Prostate gland (tissue), 2 donors: Measurements from ENCODE around the gene SCN4A. TPM values are rescaled to one million over a fixed set of nuclear protein-coding genes. Genes with fewer than 3 reads are reported as not detected.
"Not testable (repeated sequence)": the region's sequence is repeated elsewhere in the genome, so short reads cannot be mapped to it uniquely, and the experiment has no call there.

Experiments used
- DNase-seq: peaks from one replicate; pipeline ENCODE4 v3.0.0-alpha.2; 2019; ENCODE audit warnings: low spot score
- H3K27ac ChIP-seq, 2 donors: fragments of 200-600 bp; sonication (generic); 2 replicates each; pipeline ENCODE4 v1.5.1; 2017 to 2019
- H3K27me3 ChIP-seq: fragments of 200-600 bp; sonication (generic); replicated peaks from 2 replicates; pipeline ENCODE4 v1.5.1; 2019; ENCODE audit not compliant: insufficient read depth
- H3K36me3 ChIP-seq, 2 donors: fragments of 200-600 bp; sonication (generic); 1 replicate in 1 of 2; 2 replicates in 1 of 2; pipeline versions ENCODE4 v1.5.1 to v1.8.1; 2017 to 2019
- H3K4me1 ChIP-seq: fragments of 200-600 bp; sonication (generic); replicated peaks from 2 replicates; pipeline ENCODE4 v1.5.1; 2019
- H3K4me3 ChIP-seq, 2 donors: fragments of 200-600 bp; sonication (generic); 2 replicates each; pipeline ENCODE4 v1.5.1; 2017 to 2019
- H3K9me3 ChIP-seq: fragments of 200-600 bp; sonication (generic); 2 replicates; pipeline ENCODE4 v1.5.1; 2017
- POLR2A ChIP-seq: fragments of 450-650 bp; IDR thresholded peaks from one replicate; pipeline ENCODE4 v1.6.1; 2016; ENCODE audit warnings: antibody characterized with exemption, mild to moderate bottlenecking
- POLR2AphosphoS5 ChIP-seq: sonication (generic); formaldehyde crosslinking; IDR thresholded peaks from one replicate; pipeline ENCODE4 v1.6.1; 2017; ENCODE audit warnings: antibody characterized with exemption
- WGBS: methylation state at CpG from one replicate; pipeline ENCODE4 v1.1.5; 2018; 5-methylcytosine and 5-hydroxymethylcytosine counted together
- intact Hi-C: fragments of 100-400 bp; cut with DNase I; formaldehyde crosslinking; loops from one replicate; pipeline ENCODE4 v1.14.2; 2022
- total RNA-seq, 2 donors: library from RNA; depleted of rRNA; stranded (reverse); fragments of >200 nt; gene quantifications; one replicate each; pipeline ENCODE4 v1.1.0, GENCODE V29; 2016
- TF ChIP-seq, protein P1 (sequence below), 4 experiments: fragments of 200-600 bp in 2 of 4; fragments of 450-650 bp in 2 of 4; sonication (generic) in 2 of 4; IDR thresholded peaks; 1 replicate in 3 of 4; 2 replicates in 1 of 4; pipeline ENCODE4 v1.5.1; 2016 to 2019; ENCODE audit warnings: antibody characterized with exemption in 4 of 4, mild to moderate bottlenecking in 2 of 4, moderate library complexity in 2 of 4

Gene SCN4A
- total RNA-seq, 2 donors from 2014 or later, result 0.23 TPM

DNA sequence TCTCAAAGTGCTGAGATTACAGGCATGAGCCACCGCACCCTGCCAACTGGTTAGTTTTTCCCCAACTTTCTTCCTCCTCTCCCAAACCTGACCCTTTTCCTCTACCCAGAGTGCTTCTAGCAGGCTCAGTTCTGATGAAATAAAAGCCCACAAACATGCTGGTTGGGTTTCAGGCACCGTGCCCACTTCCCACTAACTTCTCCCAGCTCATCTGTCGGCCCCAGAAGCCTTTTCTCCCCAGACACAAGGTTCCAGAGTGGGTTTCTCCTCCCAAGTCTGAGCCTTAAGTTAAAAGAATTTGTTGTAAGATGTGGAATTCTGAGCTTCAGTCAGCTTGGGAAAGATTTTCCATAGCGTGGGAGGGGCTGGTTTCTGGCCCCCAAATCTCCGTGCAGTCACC is 11.5 kb upstream of the SCN4A start:
- 68% methylated on average over 5 of the region's 5 CpGs for WGBS
- H3K9me3 ChIP-seq, result no peaks in the 10 kb centered on the region
- DNase-seq, result no peak
- no peaks in the 10 kb centered on the region for H3K36me3 ChIP-seq
- H3K4me3 ChIP-seq, result no peak overlapping the region
- intact Hi-C loops, result no loop called here
- TF ChIP-seq POLR2AphosphoS5 (no peak), POLR2A (no peak)
- TF ChIP-seq, protein P1, sequence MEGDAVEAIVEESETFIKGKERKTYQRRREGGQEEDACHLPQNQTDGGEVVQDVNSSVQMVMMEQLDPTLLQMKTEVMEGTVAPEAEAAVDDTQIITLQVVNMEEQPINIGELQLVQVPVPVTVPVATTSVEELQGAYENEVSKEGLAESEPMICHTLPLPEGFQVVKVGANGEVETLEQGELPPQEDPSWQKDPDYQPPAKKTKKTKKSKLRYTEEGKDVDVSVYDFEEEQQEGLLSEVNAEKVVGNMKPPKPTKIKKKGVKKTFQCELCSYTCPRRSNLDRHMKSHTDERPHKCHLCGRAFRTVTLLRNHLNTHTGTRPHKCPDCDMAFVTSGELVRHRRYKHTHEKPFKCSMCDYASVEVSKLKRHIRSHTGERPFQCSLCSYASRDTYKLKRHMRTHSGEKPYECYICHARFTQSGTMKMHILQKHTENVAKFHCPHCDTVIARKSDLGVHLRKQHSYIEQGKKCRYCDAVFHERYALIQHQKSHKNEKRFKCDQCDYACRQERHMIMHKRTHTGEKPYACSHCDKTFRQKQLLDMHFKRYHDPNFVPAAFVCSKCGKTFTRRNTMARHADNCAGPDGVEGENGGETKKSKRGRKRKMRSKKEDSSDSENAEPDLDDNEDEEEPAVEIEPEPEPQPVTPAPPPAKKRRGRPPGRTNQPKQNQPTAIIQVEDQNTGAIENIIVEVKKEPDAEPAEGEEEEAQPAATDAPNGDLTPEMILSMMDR (IDR thresholded peaks at IDR 0.05), result no peak
- no peaks in the 10 kb centered on the region for H3K27me3 ChIP-seq
- H3K4me1 ChIP-seq, result no peaks in the 10 kb centered on the region
- no peak overlapping the region for H3K27ac ChIP-seq

DNA sequence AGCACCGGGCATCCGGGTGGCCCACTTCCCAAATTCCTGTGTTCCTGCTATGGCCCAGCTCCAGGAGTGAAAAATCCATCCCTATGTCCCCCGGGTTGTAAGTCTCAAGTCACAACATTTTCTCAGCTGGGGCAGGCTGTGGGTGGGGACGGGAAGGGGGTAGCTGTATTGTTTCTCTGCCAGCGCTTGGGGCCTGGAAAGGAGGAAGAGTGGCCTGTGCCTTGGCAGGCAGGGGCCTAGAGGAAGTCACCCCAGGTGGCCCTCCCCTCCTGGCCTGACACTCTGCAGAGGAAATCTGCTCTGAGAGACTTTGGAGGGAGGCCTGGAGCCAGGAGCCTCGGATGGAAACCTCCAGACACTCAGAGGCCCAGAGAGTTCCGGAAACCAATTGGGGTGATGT is 10.6 kb upstream of the SCN4A start:
- no peaks in the 10 kb centered on the region for H3K4me1 ChIP-seq
- no peak overlapping the region for H3K27ac ChIP-seq
- WGBS, result 17% methylated on average over 7 of the region's 7 CpGs

DNA sequence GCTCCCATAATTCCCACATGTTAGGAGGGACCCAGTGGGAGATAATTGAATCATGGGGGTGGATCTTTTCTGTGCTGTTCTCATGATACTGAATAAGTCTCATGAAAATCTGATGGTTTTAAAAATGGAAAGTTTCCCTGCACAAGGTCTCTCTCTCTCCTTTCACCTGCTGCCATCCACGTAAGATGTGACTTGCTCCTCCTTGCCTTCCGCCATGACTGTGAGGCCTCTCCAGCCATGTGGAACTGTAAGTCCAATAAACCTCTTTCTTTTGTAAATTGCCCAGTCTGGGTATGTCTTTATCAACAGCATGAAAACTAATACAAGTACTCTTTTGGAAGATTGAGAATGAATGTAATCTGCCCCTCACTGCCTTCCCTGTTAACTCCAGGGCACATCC is 9.9 kb upstream of the SCN4A start:
- intact Hi-C loops, H3K4me3 ChIP-seq, H3K27me3 ChIP-seq, H3K4me1 ChIP-seq, DNase-seq, H3K9me3 ChIP-seq, H3K27ac ChIP-seq, H3K36me3 ChIP-seq: not testable (repeated sequence)
- 95% methylated on average over 2 of the region's 2 CpGs for WGBS

More for the DNA sequence above, 10.6 kb upstream of the SCN4A start:
- Histone ChIP-seq H3K36me3 (no peaks in the 10 kb centered on the region), H3K4me3 (no peak overlapping the region), H3K27me3 (no peaks in the 10 kb centered on the region), H3K9me3 (no peaks in the 10 kb centered on the region)
- TF ChIP-seq POLR2A (no peak), POLR2AphosphoS5 (no peak)
- TF ChIP-seq, protein P1 (IDR thresholded peaks at IDR 0.05), result no peak
- DNase-seq, result no peak
- intact Hi-C loops, result no loop called here

DNA sequence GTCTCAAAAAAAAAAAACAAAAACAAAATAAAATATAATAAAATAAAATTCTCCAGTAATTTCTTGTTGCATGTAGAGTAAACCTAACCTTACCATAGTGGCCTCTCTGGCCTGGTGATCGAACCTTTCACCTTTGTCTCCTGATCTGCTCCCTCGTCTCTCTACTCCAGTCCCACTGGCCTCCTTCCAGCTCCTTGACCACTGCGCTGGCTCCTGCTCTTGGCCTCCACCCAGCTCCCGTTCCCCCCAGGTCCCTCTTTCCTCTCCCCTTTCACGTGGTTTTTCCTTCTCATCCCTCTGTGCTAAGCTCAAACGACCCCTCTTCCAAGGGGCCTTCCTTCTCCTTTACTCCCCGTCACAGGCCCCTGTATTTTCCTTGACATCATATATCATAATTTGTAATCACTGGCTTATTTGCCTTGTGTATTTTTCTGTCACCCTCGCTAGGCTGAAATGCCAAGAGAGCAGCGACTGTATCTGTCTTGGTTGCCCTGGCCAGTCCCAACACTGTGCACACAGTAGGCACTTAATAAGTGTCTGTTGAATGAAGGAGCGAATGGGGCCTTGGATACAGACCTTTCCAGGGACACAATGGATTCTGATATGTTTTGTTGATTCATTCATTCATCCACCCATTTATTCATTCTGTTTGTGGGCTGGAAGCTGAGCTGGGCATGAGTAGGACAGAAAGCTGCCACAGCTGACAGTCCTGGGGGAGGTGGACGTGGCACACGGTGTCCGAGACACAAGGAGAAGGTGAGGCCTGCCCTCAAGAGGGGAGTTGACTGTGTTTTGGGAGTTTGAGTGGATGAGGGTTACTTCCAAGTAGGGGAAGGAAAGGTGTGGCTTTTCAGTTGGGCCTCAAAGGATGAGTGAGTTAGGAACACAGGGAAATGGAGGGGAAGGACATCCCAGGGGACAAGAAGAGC is 5.8 kb upstream of the SCN4A start:
- TF ChIP-seq POLR2A, result no peak
- DNase-seq, result no peak
- WGBS, result 78% methylated on average over 13 of the region's 13 CpGs
- no peaks in the 10 kb centered on the region for H3K27me3 ChIP-seq
- no peaks in the 10 kb centered on the region for H3K9me3 ChIP-seq
- H3K4me1 ChIP-seq, result no peaks in the 10 kb centered on the region
- no peaks in the 10 kb centered on the region for H3K36me3 ChIP-seq
- no peak overlapping the region for H3K4me3 ChIP-seq
- H3K27ac ChIP-seq, result no peak overlapping the region
- intact Hi-C loops, result no loop called here

DNA sequence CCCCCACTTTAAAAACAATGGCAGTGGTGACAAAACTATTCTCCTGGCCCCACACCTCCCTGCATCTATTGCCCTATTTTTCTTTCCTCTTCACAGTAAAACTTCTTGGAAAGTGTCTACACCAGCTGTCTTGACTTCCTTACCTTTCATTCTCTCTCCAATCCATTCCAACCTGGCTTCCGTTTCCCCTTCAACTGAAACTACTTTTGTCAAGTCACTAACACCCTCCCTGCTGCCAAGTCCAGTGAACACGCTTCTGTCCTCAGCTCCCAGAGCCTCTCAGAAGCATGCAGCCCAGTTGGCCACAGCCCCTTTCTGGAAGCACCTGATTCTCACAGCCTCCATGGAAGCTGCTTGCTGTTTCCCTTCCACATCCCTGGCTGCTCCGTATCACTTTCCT is 4.0 kb upstream of the SCN4A start:
- no peaks in the 10 kb centered on the region for H3K27me3 ChIP-seq

More for the DNA sequence above, 4.0 kb upstream of the SCN4A start:
- no peak for TF ChIP-seq POLR2A
- TF ChIP-seq, protein P1 (IDR thresholded peaks at IDR 0.05), result no peak
- TF ChIP-seq POLR2AphosphoS5, result no peak
- Histone ChIP-seq H3K4me1 (no peaks in the 10 kb centered on the region), H3K9me3 (no peaks in the 10 kb centered on the region), H3K4me3 (no peak overlapping the region), H3K27ac (no peak overlapping the region), H3K36me3 (no peaks in the 10 kb centered on the region)
- no peak for DNase-seq
- intact Hi-C loops, result no loop called here
- WGBS, result 54% methylated on average over 3 of the region's 3 CpGs
